Measurements from ENCODE around the gene IL6R.

IL6R gene

GRCh38 chr1:154427173-154428139, 22.3 kb downstream of the IL6R start:
- FAIRE-seq: no peak

GRCh38 chr1:154429118-154429517, 24.0 kb downstream of the IL6R start:
- FAIRE-seq: no peak

GRCh38 chr1:154429841-154430611, 24.9 kb downstream of the IL6R start:
- FAIRE-seq: no peak

- no peak for FAIRE-seq
These were observed 25.8 kb downstream of the IL6R start for GRCh38 chr1:154430903-154431302.

GRCh38 chr1:154431586-154432373, 26.6 kb downstream of the IL6R start:
- FAIRE-seq: no peak

- FAIRE-seq: no peak
These were observed 28.1 kb downstream of the IL6R start for GRCh38 chr1:154433161-154433764.

- FAIRE-seq: no peak
These were observed 29.4 kb downstream of the IL6R start for GRCh38 chr1:154434346-154435085.

- no peak for FAIRE-seq
These were observed 30.6 kb downstream of the IL6R start for GRCh38 chr1:154435599-154436200.

- no peak for FAIRE-seq
These were observed 31.3 kb downstream of the IL6R start for GRCh38 chr1:154436433-154436832.

GRCh38 chr1:154440036-154440804, 35.1 kb downstream of the IL6R start:
- no peak for FAIRE-seq

- FAIRE-seq: no peak
These were observed 36.2 kb downstream of the IL6R start for GRCh38 chr1:154441241-154441888.

- no peak for FAIRE-seq
These were observed 37.0 kb downstream of the IL6R start for GRCh38 chr1:154442006-154442740.

GRCh38 chr1:154443274-154444013, 38.3 kb downstream of the IL6R start:
- no peak for FAIRE-seq

- FAIRE-seq: no peak
These were observed 39.9 kb downstream of the IL6R start for GRCh38 chr1:154445040-154445472.

- FAIRE-seq: peak; percentile 58
These were observed 41.1 kb downstream of the IL6R start for GRCh38 chr1:154446292-154446691.

- no peak for FAIRE-seq
These were observed 41.6 kb downstream of the IL6R start for GRCh38 chr1:154446789-154447188.

GRCh38 chr1:154448331-154448811, 43.2 kb downstream of the IL6R start:
- peak; percentile 95 for FAIRE-seq

- no peak for FAIRE-seq
These were observed 48.0 kb downstream of the IL6R start for GRCh38 chr1:154453161-154453560.

Data from G401.6 (cell line).